Body of pancreas (tissue), 4 donors: ENCODE data around the gene EPC2.

ENCODE experiments used
- POLR2A ChIP-seq, 3 donors: fragments of 450-650 bp; IDR thresholded peaks; one replicate each; pipeline ENCODE4 v1.6.1; 2016; ENCODE audit warnings: antibody characterized with exemption in 3 of 3, mild to moderate bottlenecking in 2 of 3
- TF ChIP-seq, protein P1 (sequence below), 7 experiments: fragments of 450-650 bp in 4 of 7; fragments of 200-600 bp in 3 of 7; sonication (generic) in 3 of 7; IDR thresholded peaks; one replicate each; pipeline ENCODE4 v1.5.1; 2016 to 2019; ENCODE audit warnings: antibody characterized with exemption in 7 of 7

DNA sequence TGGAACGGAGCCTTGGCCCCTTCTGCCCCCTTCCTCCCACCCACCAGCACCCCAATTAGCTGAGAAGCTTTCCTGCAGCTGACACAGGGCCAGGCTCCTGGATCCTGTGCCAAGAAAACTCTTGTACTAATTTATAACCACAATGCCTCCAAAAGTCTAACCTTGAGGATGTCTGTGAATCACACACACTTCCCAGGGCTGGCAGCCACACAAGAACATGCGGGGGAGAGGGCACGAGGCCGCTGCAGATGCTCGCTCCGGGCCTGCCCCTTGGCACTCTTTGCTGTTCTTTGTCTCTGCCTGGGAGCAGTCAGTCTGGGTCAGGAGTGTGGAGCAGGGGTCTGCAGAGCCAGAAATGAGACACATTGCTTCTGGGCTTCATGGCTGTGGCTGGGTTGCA, 167.8 kb downstream of the EPC2 start:
- no peak for TF ChIP-seq POLR2A (IDR thresholded peaks at IDR 0.05)
- TF ChIP-seq, protein P1, sequence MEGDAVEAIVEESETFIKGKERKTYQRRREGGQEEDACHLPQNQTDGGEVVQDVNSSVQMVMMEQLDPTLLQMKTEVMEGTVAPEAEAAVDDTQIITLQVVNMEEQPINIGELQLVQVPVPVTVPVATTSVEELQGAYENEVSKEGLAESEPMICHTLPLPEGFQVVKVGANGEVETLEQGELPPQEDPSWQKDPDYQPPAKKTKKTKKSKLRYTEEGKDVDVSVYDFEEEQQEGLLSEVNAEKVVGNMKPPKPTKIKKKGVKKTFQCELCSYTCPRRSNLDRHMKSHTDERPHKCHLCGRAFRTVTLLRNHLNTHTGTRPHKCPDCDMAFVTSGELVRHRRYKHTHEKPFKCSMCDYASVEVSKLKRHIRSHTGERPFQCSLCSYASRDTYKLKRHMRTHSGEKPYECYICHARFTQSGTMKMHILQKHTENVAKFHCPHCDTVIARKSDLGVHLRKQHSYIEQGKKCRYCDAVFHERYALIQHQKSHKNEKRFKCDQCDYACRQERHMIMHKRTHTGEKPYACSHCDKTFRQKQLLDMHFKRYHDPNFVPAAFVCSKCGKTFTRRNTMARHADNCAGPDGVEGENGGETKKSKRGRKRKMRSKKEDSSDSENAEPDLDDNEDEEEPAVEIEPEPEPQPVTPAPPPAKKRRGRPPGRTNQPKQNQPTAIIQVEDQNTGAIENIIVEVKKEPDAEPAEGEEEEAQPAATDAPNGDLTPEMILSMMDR (IDR thresholded peaks at IDR 0.05), result no peak
